ENCODE data around the gene MDFI.
A peak's percentile ranks its signal among the peaks of the same experiment; 100 is the strongest.

The MDFI gene

DNA sequence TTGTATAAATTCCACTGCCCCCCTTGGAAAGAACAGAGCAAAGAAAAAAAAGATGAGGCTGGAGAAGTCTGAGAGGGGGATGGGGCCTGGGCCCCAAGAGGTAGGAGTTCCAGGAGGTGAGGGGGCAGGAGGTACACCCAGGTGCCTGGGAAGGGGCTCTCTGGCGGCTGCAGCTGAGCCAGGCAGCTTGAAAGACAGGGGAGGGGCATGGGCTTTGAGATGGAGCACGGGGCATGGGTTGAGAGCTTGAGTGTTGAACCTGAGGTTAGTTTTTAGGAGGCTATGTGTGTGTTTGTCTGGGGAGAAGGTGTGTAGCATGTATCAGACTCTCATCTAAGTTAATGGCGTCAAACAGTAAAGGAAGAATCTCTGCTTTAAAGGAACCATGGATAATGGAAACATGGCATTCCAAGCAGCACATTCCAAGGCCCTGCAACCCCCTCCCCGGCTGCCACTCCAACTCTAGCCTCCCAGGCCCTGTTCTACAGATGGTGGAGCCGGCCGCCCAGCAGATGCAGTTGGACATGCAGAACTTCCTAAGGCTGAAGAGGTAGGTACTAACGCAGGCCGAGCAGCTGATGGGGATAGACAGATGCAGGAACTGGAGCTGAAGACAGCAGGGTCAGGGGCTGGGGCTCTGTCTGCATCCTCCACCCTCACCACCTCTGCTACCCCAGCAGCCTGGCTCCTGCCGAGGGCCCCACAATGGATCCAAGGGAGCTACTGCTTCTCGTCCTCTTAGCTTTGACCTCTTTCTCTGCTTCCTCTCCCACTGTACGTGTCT lies 42.1 kb downstream of the MDFI start:
- intact Hi-C loops (cut with DNase I): loop anchor here (5.0 kb wide), 2 partner anchors 97 to 253 kb away; partner anchors contain the start of gene FRS3
- DNase-seq: peak in 3 of 10 donors; percentile 62 to 74 (median 65)

DNA sequence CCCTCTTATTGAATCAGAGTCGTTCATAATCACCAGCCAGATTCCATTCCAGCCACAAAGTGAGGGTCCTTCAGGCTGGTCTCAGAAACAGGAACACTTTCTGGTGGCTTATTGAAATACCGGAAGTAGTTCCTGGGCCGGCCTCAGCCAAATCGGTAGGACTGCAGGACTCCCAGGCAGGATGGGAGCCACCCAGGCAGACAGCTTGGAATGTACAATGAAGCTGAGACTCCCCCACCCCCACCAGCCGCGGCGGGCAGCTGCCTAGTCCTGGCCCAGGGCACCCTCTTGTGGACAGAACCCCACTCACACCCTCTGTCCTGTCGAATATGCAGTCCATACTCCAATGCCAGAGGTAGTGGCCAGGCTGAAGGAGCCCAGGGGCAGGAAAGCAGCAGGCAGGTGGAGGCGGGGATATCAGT lies 43.8 kb downstream of the MDFI start:
- intact Hi-C loops (cut with DNase I): loop anchor here (1.0 to 5.0 kb wide), 4 partner anchors 53 to 255 kb away; partner anchors contain the start of genes FRS3 and TFEB
- DNase-seq: peak; percentile 77 to 98 (median 90)

DNA sequence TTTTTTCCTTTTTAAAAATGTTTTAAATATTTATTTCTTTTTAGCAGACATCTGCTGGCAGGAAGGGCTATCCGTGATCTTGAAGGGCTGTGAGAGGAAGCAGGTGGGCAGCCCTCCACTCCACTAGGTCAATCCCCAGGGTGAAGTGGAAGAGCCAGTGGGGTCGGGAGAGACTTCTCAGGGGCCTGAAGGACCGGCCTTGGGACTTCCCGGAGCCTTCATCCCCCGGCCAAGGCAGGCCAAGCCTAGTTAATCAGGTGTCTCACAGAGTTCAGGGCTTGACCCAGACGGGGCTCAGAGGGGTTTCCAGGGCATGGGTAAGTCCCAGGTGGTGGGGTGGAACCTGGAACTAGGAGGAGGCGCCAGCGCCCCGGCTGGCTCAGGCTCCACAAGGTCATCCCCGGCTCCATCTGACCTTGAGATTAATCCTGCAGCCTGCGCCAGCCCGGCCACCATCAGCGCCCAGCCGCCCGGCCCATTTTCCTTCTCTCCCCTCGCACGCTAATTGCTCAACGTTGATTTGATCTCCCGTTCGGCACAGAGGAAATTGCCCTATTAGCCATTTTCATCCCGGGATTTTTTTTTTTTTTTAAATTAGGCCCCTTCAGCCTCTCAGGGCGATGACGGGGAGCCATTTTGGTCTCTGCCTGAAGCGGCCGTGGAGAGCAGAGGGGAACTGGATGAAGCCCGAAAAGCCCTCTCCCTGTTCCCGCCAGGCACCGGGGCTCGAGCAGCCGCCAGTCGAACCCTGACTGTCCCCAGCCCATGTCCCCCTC lies 44.4 kb downstream of the MDFI start:
- intact Hi-C loops (cut with DNase I): loop anchor here (1.0 to 5.0 kb wide), 5 partner anchors 52 to 313 kb away; partner anchors contain the start of genes FRS3 and TFEB

DNA sequence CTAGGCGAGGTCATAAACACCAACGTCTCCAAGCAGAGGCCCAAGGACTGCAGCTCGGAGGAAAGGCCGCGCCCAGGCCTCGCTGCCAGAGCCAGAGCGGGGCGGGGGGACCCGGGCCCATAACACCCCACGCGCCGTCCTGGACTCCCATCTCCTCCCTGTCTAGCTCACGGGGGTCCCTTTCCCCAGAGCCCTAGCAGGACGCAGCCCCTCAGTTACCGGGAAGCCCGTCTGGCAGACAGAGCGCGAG lies 44.9 kb downstream of the MDFI start:
- DNase-seq: peak in 1 of 10 donors; percentile 20
- intact Hi-C loops (cut with DNase I): loop anchor here (1.0 to 5.0 kb wide), 4 partner anchors 52 to 314 kb away; partner anchors contain the start of genes FRS3 and TFEB

More for the DNA sequence above, 44.4 kb downstream of the MDFI start:
- DNase-seq: peak in 5 of 10 donors; percentile 24 to 83 (median 82)

DNA sequence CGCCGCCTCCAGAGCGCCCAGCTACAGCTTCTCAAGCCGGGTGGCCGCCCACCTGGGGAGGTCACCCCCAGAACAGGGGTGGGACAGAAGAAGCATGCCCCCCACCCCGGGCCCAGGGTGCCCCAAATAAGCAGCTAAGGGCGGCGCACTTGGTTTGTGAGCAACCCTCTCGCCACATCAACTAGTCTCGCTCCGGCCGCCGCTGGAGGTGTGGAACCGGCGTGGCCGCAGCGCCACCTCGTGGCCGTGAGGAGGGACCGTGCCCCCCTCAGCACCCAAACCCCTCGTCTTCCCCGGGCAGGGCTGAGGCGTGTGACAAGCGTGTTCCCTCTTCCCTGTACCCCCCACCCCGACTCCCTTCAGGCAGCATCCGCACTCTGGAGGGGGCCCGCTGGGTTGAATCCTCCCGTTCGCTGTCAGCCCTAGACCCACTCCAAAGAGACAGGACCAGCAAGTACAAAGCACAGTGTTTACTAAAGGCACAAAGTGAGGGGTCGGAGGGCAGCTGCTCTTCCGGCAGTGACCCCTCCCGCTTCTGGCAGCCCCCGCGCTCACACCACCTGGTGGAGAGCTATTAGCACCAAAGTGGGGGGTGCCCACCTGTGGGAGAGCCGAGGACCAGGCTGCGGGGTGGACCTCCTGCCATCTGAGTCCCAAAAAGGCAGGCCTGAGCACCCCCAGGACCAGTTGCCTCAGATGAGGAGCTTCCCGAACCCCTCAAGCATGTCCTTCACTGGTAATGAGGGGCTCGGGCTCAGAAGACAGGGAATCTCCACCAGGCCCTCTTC lies 45.4 kb downstream of the MDFI start:
- DNase-seq: peak; percentile 71 to 98 (median 86)
- intact Hi-C loops (cut with DNase I): loop anchor here (1.0 to 5.0 kb wide), 4 partner anchors 51 to 314 kb away; partner anchors contain the start of genes FRS3 and TFEB

DNA sequence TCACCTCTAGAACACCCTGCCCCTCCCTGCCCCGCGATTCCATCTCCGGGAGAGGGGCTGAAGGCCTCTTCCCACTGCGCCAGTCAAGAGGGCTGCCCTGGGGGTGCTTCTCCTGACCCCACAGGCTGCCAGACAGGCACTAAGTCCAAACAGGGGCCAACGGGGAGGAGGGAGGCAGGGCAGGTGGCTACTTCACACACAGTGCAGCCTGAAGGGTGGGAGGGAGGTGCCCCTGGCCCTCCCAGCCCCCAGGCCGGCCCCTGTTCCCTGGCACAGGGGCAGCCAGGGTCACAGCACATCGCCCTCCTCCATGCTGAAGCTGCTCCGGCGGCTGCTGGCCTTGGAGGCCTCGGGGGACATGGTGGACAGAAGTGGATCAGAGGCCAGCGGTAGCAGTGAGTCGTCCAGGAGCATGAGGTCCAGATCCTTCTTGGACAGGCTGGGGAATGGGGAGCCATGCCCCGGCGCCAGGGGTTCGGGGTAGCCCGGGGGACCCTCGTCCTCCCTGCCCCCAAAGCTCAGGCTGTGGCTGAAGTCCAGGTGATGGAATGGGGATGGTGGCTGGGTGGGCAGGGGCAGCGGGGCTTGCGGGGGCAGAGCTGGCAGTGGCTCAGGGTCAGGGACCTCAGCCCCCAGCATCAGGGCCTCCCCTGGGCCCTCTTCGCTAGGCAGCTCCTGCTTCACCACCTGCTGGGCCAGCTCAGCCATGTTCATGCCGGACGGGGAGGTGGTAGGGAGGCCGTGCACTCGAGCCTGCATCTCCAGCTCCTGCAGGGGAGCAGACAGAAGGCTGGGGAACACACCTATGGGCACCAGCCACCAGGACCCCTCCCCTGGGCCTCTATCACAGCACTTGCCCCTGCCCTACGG lies 46.3 kb downstream of the MDFI start:
- peak in 3 of 10 donors; percentile 66 to 82 (median 67) for DNase-seq
- intact Hi-C loops (cut with DNase I): loop anchor here (5.0 kb wide), 2 partner anchors 93 to 257 kb away; partner anchors contain the start of gene FRS3

DNA sequence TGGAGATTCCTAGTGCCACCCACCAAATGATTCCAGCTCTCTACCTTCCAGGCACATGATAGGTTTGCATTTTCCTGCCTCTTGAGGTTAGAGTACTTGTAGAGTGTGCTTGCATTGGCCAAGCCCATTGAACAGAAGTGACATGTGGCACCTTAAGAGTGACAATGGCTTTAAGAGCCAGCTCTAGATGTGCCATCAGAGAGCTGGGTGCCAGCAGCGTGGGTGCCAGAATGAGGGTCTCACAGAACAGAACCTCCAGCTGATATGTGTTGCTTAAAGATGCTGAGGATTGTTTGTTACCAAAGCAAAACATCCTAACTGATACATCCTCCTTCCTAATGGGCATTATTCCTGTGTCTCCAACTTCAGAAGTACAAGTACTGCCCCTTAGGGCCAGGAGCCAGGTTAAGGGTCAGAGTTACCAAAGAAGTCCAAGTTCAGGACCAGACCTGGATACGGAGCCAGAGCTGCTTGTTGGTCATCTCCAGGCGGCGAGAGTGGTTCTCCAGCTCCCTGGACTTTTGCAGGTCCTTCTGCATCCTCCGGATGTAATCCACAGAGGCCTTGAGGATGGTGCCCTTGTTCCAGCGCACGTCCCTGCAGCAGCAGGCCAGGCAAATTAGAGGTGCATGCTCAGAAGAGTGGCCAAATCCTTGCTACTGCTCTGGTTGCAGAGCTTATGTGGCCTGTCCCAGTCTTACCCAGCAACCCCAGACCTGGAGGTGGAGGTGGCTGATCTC lies 47.5 kb downstream of the MDFI start:
- peak in 3 of 10 donors; percentile 39 to 72 (median 62) for DNase-seq
- intact Hi-C loops (cut with DNase I): no loop called here

DNA sequence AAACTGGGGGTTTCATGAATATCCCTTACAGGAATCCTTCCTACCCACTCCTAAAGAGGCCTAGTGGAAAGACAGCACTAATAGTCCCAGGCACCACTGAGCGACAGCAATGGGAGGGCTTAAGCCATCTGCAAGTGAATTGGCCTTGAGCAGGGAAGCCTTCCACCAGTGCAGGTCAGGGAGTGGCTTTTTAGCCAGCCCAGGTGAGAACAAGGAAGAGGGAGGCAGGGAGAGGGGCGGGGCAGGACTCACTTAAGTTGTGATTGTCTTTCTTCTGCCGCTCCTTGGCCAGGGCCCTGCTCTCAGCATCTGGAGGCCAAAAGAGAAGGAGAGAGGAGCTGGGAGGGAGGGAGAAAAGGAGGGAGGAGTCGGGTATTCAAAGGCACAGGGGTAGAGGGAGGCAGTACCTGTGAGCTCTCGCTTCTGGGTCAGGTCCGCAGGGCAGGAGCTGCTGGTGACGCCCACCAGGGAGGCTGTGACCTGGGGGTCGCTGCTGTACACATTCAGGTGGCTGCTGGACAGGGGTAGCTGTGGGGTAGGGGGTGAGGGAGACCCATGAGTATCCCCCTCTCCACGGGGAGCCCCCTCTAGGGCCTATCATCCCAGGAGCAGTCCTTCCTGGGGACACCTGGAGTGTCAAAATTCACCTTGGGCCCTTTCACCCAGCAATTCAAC lies 49.4 kb downstream of the MDFI start:
- intact Hi-C loops (cut with DNase I): no loop called here
- peak in 3 of 10 donors; percentile 22 to 57 (median 50) for DNase-seq

DNA sequence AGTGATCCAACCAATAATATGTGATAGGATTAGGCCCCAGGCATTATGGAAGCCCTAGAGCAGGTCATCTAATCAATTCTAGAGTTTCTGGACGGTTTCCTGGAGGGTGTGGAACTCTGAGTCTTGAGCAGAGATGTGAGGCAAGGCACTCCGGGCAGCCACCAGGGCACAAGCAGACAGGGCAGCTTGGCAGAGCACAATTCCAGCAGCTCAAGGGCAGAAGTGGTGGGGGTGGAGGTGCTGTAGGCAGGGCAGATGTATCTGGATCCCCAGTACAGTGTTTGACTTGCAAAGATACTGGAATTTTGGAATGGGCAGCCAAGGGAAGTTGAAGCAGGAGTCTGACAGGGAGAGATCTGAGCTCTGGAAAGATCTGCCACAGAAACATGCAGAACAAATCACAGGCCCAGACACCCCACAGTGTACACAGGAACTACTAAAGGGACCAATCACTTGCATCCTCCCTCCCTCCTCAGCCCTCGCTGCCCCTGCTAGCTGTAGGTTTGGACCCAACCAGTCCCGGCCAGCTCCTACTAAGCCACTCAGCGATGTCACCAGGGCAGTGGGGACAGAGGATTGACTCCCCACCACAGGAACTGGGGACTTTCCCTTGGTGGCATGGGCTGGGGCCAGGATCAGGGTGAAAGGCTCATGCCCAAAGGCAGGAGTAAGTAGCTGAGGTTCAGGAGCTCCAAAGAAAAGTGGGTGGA lies 50.1 kb downstream of the MDFI start:
- DNase-seq: peak in 3 of 10 donors; percentile 62 to 76 (median 74)
- intact Hi-C loops (cut with DNase I): no loop called here

DNA sequence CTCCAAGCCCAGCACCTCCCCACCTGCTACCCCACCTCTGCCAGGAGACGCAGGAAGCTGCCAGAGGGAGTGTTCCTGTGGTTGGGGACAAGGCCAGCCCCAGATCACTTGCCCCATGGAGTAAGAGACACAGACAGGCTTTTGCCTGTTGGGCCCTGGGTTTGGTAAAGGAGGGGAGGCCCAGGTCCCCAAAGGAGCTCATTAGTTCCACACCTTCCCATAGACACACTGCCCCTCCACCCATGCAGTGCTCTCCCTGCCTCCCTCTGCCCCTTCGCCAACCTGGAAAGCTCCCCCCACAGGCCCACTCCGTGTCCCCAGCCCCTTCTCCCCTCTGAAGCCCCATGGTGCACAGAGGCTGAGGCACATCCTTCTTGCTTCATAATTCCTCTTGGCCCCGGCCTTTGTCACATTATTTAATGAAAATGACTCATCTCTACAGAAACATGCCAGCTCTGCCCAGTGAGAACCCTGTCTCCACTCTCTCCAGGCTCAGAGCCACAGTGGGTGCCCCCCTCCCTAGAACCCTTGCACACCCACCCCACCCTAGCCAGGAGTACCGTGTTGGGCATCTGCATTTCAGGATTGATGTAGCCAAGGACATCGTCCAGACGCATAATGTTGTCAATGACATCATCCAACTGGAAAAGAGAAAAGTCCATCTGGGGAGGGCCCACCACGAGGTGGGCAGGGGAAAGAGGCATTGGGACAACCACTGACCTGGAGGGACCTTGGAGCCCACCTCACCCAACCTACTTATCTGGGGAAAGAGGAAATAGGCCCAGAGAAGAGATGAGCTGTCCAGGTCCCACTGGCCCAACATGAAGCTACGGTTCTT lies 51.1 kb downstream of the MDFI start:
- intact Hi-C loops (cut with DNase I): no loop called here

DNA sequence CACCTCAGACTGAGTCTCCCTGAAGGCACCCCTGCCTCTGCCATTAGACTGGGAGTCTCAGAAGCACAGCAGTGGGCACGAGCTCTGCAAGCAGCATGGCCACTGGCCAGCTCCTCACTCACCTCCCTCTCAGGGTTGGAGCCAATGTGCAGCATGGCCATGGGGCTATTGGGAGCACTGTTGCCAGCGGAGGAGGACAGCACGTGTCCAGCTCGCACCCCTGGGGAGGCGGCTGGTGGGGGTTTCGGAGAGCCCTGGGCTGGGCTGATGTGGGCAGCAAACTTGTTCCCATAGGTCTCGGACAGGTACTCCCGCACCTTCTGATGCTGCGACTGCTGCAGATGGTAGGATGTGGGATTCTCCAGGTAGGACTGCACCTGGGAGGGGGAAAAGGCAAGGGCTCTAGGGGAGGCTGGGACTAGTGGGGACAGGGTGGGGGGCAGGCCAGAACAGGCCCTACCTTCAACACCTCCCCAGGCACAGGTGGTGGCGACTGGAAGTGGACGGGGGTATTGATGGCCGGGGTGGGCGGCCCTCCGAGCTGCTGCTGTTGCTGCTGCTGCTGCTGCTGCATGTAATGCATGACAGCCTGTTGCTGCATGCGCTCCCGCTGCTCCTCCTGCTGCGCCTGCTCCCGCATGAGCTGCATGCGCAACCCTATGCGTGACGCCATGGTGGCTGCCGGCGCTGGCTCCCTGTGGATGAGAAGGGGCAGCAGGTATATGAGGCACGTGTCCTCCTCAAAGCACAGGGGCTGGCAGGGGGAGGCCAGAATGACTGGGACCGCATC lies 52.5 kb downstream of the MDFI start:
- DNase-seq: peak in 4 of 10 donors; percentile 14 to 79 (median 66)
- intact Hi-C loops (cut with DNase I): no loop called here

More for the DNA sequence above, 51.1 kb downstream of the MDFI start:
- peak in 3 of 10 donors; percentile 56 to 63 (median 63) for DNase-seq

DNA sequence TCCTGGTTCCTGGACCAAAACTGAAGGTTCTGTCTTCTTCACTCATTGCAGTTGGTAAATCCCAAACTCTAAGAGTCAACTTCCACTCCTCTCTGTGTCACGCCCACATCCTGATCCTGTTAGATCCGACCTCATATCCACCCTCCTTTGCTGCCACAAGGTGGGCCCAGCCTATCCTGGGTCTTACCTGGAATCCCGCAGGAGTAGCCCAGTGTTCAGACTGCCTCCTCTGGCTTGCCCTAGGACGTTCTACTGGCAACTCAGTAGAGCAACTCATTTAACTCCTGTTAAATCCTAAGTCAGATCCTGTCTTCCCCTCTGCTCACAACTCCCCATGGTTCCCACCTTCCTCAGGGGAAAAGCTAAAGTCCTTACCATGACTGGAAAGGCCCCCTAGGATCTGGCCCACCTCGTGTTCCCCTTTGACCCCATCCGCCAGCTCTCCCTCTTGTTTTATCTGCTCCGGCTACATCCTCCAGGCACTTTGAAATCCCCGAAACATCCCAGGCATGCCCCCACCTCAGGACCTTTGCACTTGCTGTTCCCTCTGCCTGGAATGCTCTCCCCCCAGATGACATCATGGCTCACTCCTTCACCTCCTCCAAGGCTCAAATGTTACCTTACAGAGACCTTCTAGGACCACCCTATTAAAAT lies 53.3 kb downstream of the MDFI start:
- intact Hi-C loops (cut with DNase I): no loop called here
- DNase-seq: peak in 4 of 10 donors; percentile 15 to 52 (median 39)

DNA sequence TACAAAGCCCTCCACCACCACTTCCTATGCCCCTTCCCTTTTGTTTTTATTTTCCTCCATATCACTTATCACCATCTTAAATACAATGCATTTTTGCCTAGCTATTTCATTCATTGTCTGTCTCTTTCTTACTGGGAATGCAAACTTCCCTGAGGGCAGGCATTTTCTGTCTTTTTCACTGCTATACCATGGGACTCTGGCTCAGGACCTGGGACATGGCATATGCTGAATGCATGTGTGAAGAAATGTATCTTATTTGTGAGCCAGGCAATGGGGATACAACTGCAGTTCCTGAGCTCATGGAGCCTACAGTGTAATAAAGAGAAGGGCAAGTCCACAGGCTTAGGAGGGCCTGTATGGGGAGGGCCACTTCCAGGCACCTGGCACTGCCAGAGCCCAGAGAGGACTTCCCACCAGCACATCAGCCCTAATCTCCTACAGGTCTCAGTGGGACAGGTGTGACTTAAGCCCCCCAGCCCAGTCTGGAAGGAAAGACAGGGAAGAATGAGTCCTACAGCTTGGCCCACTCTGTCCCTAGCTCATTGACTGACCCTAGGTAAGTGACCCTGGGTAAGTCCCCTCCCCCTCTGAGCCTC lies 53.9 kb downstream of the MDFI start:
- intact Hi-C loops (cut with DNase I): no loop called here
- DNase-seq: peak in 3 of 10 donors; percentile 2 to 61 (median 12)

DNA sequence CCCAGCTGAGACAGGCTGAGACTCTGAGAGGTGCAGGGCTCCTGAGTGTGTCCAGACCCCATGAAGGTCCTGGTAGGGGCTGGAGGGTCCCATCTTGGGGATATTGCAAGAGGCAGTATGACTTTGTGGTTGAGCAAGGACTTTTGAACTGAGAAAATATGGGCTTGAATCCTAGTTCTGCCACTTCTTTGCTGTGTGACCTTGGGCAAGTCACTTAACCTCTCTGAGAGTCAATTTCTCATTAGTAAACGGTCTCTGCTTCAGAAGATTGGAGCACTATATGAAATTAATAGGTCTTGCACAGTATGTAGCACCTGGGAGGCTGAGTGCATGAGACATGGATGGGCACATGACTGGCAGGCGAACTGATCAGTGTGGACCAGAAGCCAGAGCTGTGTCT lies 54.5 kb downstream of the MDFI start:
- intact Hi-C loops (cut with DNase I): no loop called here
- DNase-seq: peak in 3 of 10 donors; percentile 12 to 53 (median 30)
